ENCODE measurements around the gene HSF4. TPM values are rescaled to one million over a fixed set of nuclear protein-coding genes. Genes with fewer than 3 reads are reported as not detected.

The HSF4 gene
- total RNA-seq, 1 experiment from 2014 or later: 38.6 TPM

DNA sequence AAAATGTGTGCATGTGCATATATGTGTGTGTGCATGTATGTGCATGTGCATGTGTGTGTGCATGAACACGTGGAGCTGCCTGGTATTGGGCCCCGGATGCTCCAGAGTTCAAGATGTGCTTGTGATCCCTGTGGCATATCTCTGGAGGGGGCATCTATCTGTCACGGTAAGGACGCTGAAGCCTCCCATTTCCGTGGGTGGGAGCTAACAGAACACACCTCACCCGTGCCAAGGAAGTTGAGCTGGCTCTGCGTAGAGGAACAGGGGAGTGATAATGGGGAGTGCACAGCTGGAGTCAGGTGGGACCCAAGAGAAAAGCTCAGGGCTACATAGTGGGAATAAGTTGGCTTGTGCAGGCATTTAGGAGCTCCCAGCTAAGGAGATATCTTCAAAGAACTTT, 47.1 kb downstream of the HSF4 start:
- in situ Hi-C loops (cut with HindIII; ENCODE audit: low pct_unique_long_range_greater_than_20kb, low sequenced_read_pairs): no loop called here
- no TSS peak for BruUV-seq (replicated peaks)
- POLR2A ChIA-PET: no interaction called here
- Histone ChIP-seq H3K9me3 (ENCODE audit: control insufficient read depth, insufficient read depth, low read depth, low read length) (no peaks in the 10 kb centered on the region), H3K4me1 (ENCODE audit: control insufficient read depth, insufficient read depth, low read length) (peaks cover 12% of the 10 kb centered on the region), H3K27ac (ENCODE audit: low read length) (no peak overlapping the region), H3K36me3 (ENCODE audit: control insufficient read depth, insufficient read depth, low read length) (no peaks in the 10 kb centered on the region), H3K4me3 (ENCODE audit: low read depth in 2 of 2, low read length in 2 of 2) (no peak overlapping the region), H3K27me3 (ENCODE audit: control insufficient read depth, insufficient read depth, low read length) (no peaks in the 10 kb centered on the region)
- DNase-seq (ENCODE audit: low read depth, low spot score) (no peak), ATAC-seq (no peak)
- intact Hi-C loops (cut with micrococcal nuclease; ENCODE audit: unreplicated experiment): no loop called here
- CTCF ChIA-PET: no interaction called here
- no peak for TF ChIP-seq SIN3A (IDR thresholded peaks at IDR 0.05; ENCODE audit: borderline replicate concordance, insufficient read depth, low read depth, low read length)
- no peak for TF ChIP-seq TCF7L2 (IDR thresholded peaks at IDR 0.05; ENCODE audit: low read depth, low read length)

DNA sequence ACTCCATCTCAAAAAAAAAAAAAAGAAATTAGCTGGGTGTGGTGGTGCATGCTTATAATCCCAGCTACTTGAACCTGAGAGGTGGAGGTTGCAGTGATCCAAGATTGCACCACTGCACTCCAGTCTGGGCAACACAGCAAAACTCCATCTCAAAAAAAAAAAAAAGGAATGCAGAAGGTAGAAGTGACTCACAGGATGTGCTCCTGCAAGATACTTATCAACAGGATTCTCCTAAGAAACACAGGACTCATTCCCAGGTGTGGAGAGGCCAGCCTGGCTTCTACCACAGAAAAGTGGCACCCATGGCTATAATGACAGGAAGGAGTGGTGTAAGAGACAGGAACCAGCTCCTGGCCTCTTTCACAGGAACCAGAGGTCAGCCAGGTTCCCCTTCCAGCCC, 48.2 kb downstream of the HSF4 start:
- ChIA-PET POLR2A (no interaction called here), CTCF (no interaction called here)
- intact Hi-C loops (cut with micrococcal nuclease; ENCODE audit: unreplicated experiment) (no loop called here), in situ Hi-C loops (cut with HindIII; ENCODE audit: low pct_unique_long_range_greater_than_20kb, low sequenced_read_pairs) (no loop called here)
- no peak overlapping the region for H3K4me3 ChIP-seq (ENCODE audit: low read depth in 2 of 2, low read length in 2 of 2)
- H3K27me3 ChIP-seq (ENCODE audit: control insufficient read depth, insufficient read depth, low read length): no peaks in the 10 kb centered on the region
- no peaks in the 10 kb centered on the region for H3K36me3 ChIP-seq (ENCODE audit: control insufficient read depth, insufficient read depth, low read length)
- BruUV-seq (replicated peaks): no TSS peak
- TF ChIP-seq REST (IDR thresholded peaks at IDR 0.05; ENCODE audit: insufficient read depth in 1 of 2, low read depth in 2 of 2, low read length in 1 of 2): no peak
- ATAC-seq (no peak), DNase-seq (ENCODE audit: low read depth, low spot score) (no peak)
- H3K4me1 ChIP-seq (ENCODE audit: control insufficient read depth, insufficient read depth, low read length): peaks cover 2% of the 10 kb centered on the region
- no peaks in the 10 kb centered on the region for H3K9me3 ChIP-seq (ENCODE audit: control insufficient read depth, insufficient read depth, low read depth, low read length)
- no peak overlapping the region for H3K27ac ChIP-seq (ENCODE audit: low read length)

- no TSS peak for BruUV-seq (replicated peaks)
- Histone ChIP-seq H3K27ac (ENCODE audit: low read length) (no peak overlapping the region), H3K4me1 (ENCODE audit: control insufficient read depth, insufficient read depth, low read length) (no peaks in the 10 kb centered on the region), H3K27me3 (ENCODE audit: control insufficient read depth, insufficient read depth, low read length) (no peaks in the 10 kb centered on the region), H3K9me3 (ENCODE audit: control insufficient read depth, insufficient read depth, low read depth, low read length) (no peaks in the 10 kb centered on the region), H3K4me3 (ENCODE audit: low read depth in 2 of 2, low read length in 2 of 2) (no peak overlapping the region), H3K36me3 (ENCODE audit: control insufficient read depth, insufficient read depth, low read length) (no peaks in the 10 kb centered on the region)
- intact Hi-C loops (cut with micrococcal nuclease; ENCODE audit: unreplicated experiment): no loop called here
- ATAC-seq (no peak), DNase-seq (ENCODE audit: low read depth, low spot score) (no peak)
- TF ChIP-seq SIN3A (IDR thresholded peaks at IDR 0.05; ENCODE audit: borderline replicate concordance, insufficient read depth, low read depth, low read length) (no peak), REST (IDR thresholded peaks at IDR 0.05; ENCODE audit: insufficient read depth in 1 of 2, low read depth in 2 of 2, low read length in 1 of 2) (no peak), POLR2AphosphoS5 (IDR thresholded peaks at IDR 0.05; ENCODE audit: low read depth, low read length) (no peak), TCF7L2 (IDR thresholded peaks at IDR 0.05; ENCODE audit: low read depth, low read length) (no peak)
- TF ChIP-seq, protein P1, sequence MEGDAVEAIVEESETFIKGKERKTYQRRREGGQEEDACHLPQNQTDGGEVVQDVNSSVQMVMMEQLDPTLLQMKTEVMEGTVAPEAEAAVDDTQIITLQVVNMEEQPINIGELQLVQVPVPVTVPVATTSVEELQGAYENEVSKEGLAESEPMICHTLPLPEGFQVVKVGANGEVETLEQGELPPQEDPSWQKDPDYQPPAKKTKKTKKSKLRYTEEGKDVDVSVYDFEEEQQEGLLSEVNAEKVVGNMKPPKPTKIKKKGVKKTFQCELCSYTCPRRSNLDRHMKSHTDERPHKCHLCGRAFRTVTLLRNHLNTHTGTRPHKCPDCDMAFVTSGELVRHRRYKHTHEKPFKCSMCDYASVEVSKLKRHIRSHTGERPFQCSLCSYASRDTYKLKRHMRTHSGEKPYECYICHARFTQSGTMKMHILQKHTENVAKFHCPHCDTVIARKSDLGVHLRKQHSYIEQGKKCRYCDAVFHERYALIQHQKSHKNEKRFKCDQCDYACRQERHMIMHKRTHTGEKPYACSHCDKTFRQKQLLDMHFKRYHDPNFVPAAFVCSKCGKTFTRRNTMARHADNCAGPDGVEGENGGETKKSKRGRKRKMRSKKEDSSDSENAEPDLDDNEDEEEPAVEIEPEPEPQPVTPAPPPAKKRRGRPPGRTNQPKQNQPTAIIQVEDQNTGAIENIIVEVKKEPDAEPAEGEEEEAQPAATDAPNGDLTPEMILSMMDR (IDR thresholded peaks at IDR 0.05): no peak
- ChIA-PET CTCF (interaction anchor here (0.6 kb wide), 1 partner anchor 80 kb away, joined by 4 read pairs; no protein-coding TSS in a partner anchor), POLR2A (no interaction called here)
- in situ Hi-C loops (cut with HindIII; ENCODE audit: low pct_unique_long_range_greater_than_20kb, low sequenced_read_pairs): no loop called here
These were observed 48.9 kb downstream of the HSF4 start for GRCh38 chr16:67213197-67214019.

All from Panc1 (cell line).